CD4-positive, alpha-beta T cell (primary cell): ENCODE measurements around the gene CAP2. TPM values are rescaled to one million over a fixed set of nuclear protein-coding genes. Genes with fewer than 3 reads are reported as not detected.

Experiments used
- ATAC-seq: fragments of 200-7000 bp; cut with Tn5 transposase; one replicate; pipeline ENCODE4 v1.10.0; 2022; ENCODE audit warnings: mild to moderate bottlenecking; ENCODE audit not compliant: poor library complexity
- CTCF ChIA-PET: fragments of 350-600 bp; sonication (Branson Sonifier 250); formaldehyde crosslinking; loops from one replicate; lab custom pipeline; 2021; ENCODE audit warnings: antibody characterized with exemption, inconsistent platforms; lab: Charles Lee
- POLR2A ChIA-PET: fragments of 350-600 bp; sonication (Branson Sonifier 250); formaldehyde crosslinking; loops from one replicate; lab custom pipeline; 2021; ENCODE audit warnings: antibody characterized with exemption, inconsistent platforms; lab: Charles Lee
- DNase-seq, 14 experiments: peaks; one replicate each; pipeline ENCODE4 v3.0.0-alpha.2; 2013 to 2020; ENCODE audit warnings: mixed read lengths in 2 of 14
- H3K27ac ChIP-seq, 2 donors: one replicate each; pipeline versions ENCODE4 v1.5.1 to v1.7.0; 2013; ENCODE audit warnings: low read length in 2 of 2, low read depth in 1 of 2, mild to moderate bottlenecking in 1 of 2
- H3K27me3 ChIP-seq, 2 experiments: 1 replicate in 1 of 2; 2 replicates in 1 of 2; pipeline versions ENCODE4 v1.6.1 to v1.7.0; 2013; ENCODE audit warnings: low read length in 2 of 2, control low read depth in 1 of 2, mild to moderate bottlenecking in 1 of 2, moderate library complexity in 1 of 2; ENCODE audit not compliant: insufficient read depth in 2 of 2, control insufficient read depth in 1 of 2
- H3K36me3 ChIP-seq: one replicate; pipeline ENCODE4 v1.6.1; 2013; ENCODE audit warnings: low read length, control low read depth; ENCODE audit not compliant: insufficient read depth
- H3K4me1 ChIP-seq: one replicate; pipeline ENCODE4 v1.6.1; 2013; ENCODE audit warnings: low read length, control low read depth; ENCODE audit not compliant: insufficient read depth
- H3K4me3 ChIP-seq: one replicate; pipeline ENCODE4 v1.5.1; 2013; ENCODE audit warnings: mild to moderate bottlenecking, low read length, moderate library complexity
- H3K9me3 ChIP-seq, 2 experiments: 1 replicate in 1 of 2; 2 replicates in 1 of 2; pipeline versions ENCODE4 v1.6.1 to v1.7.0; 2013; ENCODE audit warnings: low read length in 2 of 2, mild to moderate bottlenecking in 2 of 2, control low read depth in 1 of 2, moderate library complexity in 1 of 2; ENCODE audit not compliant: control insufficient read depth in 1 of 2, insufficient read depth in 1 of 2
- H3K27ac Mint-ChIP-seq: one replicate; pipeline ENCODE4 v1.8.0; 2020; ENCODE audit warnings: mixed read lengths
- H3K27me3 Mint-ChIP-seq: one replicate; pipeline ENCODE4 v1.8.0; 2021; ENCODE audit warnings: mixed read lengths
- H3K36me3 Mint-ChIP-seq: one replicate; pipeline ENCODE4 v1.8.0; 2021; ENCODE audit warnings: low read depth, mixed read lengths
- H3K4me1 Mint-ChIP-seq: one replicate; pipeline ENCODE4 v1.8.0; 2021; ENCODE audit warnings: low read depth, mixed read lengths
- H3K4me3 Mint-ChIP-seq: one replicate; pipeline ENCODE4 v1.8.0; 2020; ENCODE audit warnings: mild to moderate bottlenecking, mixed read lengths
- H3K9me3 Mint-ChIP-seq: one replicate; pipeline ENCODE4 v1.8.0; 2020; ENCODE audit warnings: mixed read lengths
- intact Hi-C, 2 experiments: fragments of 100-400 bp; cut with DNase I in 1 of 2; cut with micrococcal nuclease in 1 of 2; formaldehyde crosslinking; loops; one replicate each; pipeline versions ENCODE4 v1.15.1 to v1.9.0; 2023 to 2025; cut with DNase I, micrococcal nuclease
- total RNA-seq, 174 experiments: library from RNA in 2 of 174; stranded (reverse) in 2 of 174; gene quantifications; one replicate each; pipeline ENCODE4 v1.2.3 and lab custom pipeline; 2021 to 2026
- TF ChIP-seq, protein P1 (sequence below): fragments of 200-600 bp; IDR thresholded peaks from one replicate; pipeline ENCODE4 v1.8.0; 2022; ENCODE audit warnings: antibody characterized with exemption, mild to moderate bottlenecking

Gene CAP2
- total RNA-seq, 2 experiments from 2014 or later = not detected

DNA sequence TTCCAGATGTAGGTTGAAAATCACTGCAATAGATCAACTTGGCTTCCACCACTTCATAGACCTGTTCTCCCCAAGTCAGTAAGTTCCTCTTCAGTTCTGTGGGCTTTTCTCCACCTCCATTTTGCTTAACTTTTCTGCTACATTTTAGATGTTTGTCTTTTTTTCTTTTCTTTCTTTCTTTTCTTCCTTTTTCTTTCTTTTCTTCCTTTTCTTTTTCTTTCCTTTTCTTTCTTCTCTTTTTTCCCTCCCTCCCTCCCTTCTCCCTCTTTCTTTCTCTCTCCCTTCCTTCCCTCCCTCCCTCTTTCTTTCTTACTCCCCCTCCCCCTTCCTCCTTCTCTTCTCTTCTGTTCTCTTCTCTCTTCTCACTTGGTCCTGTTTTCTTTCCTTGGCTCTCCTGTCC lies 199.9 kb downstream of the CAP2 start:
- no peak for ATAC-seq
- CTCF ChIA-PET = no interaction called here
- Histone ChIP-seq H3K36me3 (no peaks in the 10 kb centered on the region), H3K27ac (no peak overlapping the region), H3K9me3 (no peaks in the 10 kb centered on the region), H3K4me1 (peaks cover 9% of the 10 kb centered on the region), H3K27me3 (no peaks in the 10 kb centered on the region), H3K4me3 (no peak overlapping the region)
- POLR2A ChIA-PET = interaction anchor here (0.7 kb wide), 1 partner anchor 456 kb away, joined by 3 read pairs; no protein-coding TSS in a partner anchor
- no peak for DNase-seq
- no peak overlapping the region for H3K27ac Mint-ChIP-seq
- H3K27me3 Mint-ChIP-seq = no peaks in the 10 kb centered on the region
- no peaks in the 10 kb centered on the region for H3K36me3 Mint-ChIP-seq
- TF ChIP-seq, protein P1, sequence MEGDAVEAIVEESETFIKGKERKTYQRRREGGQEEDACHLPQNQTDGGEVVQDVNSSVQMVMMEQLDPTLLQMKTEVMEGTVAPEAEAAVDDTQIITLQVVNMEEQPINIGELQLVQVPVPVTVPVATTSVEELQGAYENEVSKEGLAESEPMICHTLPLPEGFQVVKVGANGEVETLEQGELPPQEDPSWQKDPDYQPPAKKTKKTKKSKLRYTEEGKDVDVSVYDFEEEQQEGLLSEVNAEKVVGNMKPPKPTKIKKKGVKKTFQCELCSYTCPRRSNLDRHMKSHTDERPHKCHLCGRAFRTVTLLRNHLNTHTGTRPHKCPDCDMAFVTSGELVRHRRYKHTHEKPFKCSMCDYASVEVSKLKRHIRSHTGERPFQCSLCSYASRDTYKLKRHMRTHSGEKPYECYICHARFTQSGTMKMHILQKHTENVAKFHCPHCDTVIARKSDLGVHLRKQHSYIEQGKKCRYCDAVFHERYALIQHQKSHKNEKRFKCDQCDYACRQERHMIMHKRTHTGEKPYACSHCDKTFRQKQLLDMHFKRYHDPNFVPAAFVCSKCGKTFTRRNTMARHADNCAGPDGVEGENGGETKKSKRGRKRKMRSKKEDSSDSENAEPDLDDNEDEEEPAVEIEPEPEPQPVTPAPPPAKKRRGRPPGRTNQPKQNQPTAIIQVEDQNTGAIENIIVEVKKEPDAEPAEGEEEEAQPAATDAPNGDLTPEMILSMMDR = no peak
- H3K4me1 Mint-ChIP-seq = peaks cover 25% of the 10 kb centered on the region
- H3K9me3 Mint-ChIP-seq = no peaks in the 10 kb centered on the region
- no peak overlapping the region for H3K4me3 Mint-ChIP-seq
- intact Hi-C loops = loop anchor here in 1 of 2 experiments (10.0 kb wide), 3 partner anchors 672 to 1458 kb away; partner anchors contain the start of gene DEK

DNA sequence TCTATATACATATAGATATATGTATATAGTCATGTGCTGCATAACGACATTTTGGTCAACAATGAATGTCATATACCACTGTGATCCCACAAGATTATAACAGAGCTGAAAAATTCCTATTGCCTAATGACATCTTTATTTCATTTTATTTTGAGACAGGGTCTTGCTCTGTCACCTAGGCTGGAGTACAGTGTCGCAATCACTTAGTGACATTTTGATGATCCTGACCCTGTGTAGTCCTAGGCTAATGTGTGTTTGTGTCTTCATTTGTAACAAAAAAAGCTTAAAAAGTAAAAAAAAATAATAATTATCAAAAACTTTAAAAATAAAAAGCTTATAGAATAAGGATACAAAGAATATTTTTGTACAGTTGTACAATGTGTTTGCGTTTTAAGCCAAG lies 202.7 kb downstream of the CAP2 start:
- Mint-ChIP-seq H3K4me3 (no peak overlapping the region), H3K4me1 (peaks cover 19% of the 10 kb centered on the region), H3K27me3 (no peaks in the 10 kb centered on the region), H3K27ac (no peak overlapping the region), H3K36me3 (peaks cover 2% of the 10 kb centered on the region), H3K9me3 (no peaks in the 10 kb centered on the region)
- POLR2A ChIA-PET = interaction anchor here (1.1 kb wide), 1 partner anchor 12 kb away, joined by 3 read pairs; no protein-coding TSS in a partner anchor
- no peaks in the 10 kb centered on the region for H3K27me3 ChIP-seq
- TF ChIP-seq, protein P1 = no peak
- no peaks in the 10 kb centered on the region for H3K36me3 ChIP-seq
- intact Hi-C loops = loop anchor here in 1 of 2 experiments (10.0 kb wide), 3 partner anchors 669 to 1461 kb away; partner anchors contain the start of gene DEK
- H3K4me3 ChIP-seq = no peak overlapping the region
- no peak overlapping the region for H3K27ac ChIP-seq
- CTCF ChIA-PET = interaction anchor here (0.9 to 1.2 kb wide), 2 partner anchors 12 to 111 kb away, joined by 3 to 4 read pairs; partner anchors contain the start of gene NUP153
- H3K4me1 ChIP-seq = peaks cover 8% of the 10 kb centered on the region
- DNase-seq = no peak
- no peaks in the 10 kb centered on the region for H3K9me3 ChIP-seq
- ATAC-seq = no peak

DNA sequence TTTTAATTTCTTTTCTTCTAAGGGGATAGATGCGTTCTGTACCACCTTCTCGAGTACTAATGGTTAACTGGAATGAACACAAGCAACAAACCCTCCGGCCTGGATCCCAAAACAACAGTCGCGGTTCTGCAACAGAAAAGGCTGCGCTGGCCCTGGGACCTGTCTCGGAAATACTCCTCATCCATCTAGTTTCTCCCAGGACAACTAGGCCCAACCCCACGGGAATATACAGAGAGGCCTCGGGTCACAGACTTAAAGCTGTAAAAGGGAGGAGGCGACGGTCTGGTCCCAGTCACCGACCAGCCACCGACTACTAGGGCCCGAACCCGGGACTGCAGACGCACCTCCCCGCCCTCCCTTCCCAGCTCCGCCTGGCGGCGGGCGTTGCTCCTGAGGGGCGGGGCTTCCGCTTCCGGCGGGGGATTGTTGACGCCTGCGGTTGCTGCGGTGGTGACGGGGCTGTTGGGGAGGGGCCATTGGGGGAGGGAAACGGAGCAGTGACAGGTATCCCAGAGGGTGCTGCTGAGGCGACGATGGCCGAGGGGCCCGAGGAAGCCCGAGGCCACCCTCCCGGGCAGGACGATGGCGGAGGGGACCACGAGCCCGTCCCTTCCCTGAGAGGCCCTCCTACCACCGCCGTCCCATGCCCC lies 206.6 kb downstream of the CAP2 start, which contains the start of gene FAM8A1:
Gene FAM8A1, plus strand, starts transcription at position 426 of the 650 bp plus-strand sequence. Its CDS starts 108 bp downstream, at position 534.
- Mint-ChIP-seq H3K27ac (peak within 1 kb of the TSS; percentile 86), H3K36me3 (peaks cover 28% of the 10 kb centered on the region), H3K27me3 (no peaks in the 10 kb centered on the region), H3K4me1 (peaks cover 50% of the 10 kb centered on the region), H3K9me3 (no peaks in the 10 kb centered on the region), H3K4me3 (peak within 1 kb of the TSS; percentile 92)
- peak; percentile 88 for ATAC-seq
- Histone ChIP-seq H3K27me3 (no peaks in the 10 kb centered on the region), H3K4me3 (peak within 1 kb of the TSS; percentile 69), H3K27ac (peak within 1 kb of the TSS; percentile 48 to 85), H3K9me3 (no peaks in the 10 kb centered on the region), H3K4me1 (peaks cover 24% of the 10 kb centered on the region), H3K36me3 (peaks cover 12% of the 10 kb centered on the region)
- TF ChIP-seq, protein P1 = peak; percentile 29
- POLR2A ChIA-PET = interaction anchor here (0.5 to 4.9 kb wide), 19 partner anchors 9 to 839 kb away, joined by 3 to 94 read pairs (median 4); partner anchors contain the start of genes ATXN1 and NUP153
- CTCF ChIA-PET = interaction anchor here (1.1 to 1.7 kb wide), 4 partner anchors 10 to 21 kb away, joined by 3 to 4 read pairs (median 4); no protein-coding TSS in a partner anchor
- intact Hi-C loops = loop anchor here (1.0 to 10.0 kb wide), 8 partner anchors 11 to 1465 kb away; partner anchors contain the start of genes DEK (in 1 of the 2), KDM1B (in 1 of the 2), NUP153 (in 1 of the 2) and TPMT (in 1 of the 2)
- peak; percentile 93 to 98 (median 96) for DNase-seq
